Measurements from ENCODE around the gene KLHDC7B. TPM values are rescaled to one million over a fixed set of nuclear protein-coding genes. Genes with fewer than 3 reads are reported as not detected.
A peak's percentile ranks its signal among the peaks of the same experiment; 100 is the strongest.
"Not testable (repeated sequence)": the region's sequence is repeated elsewhere in the genome, so short reads cannot be mapped to it uniquely, and the experiment has no call there.

The KLHDC7B gene
- total RNA-seq, 2 donors from 2014 or later, result 0.17 TPM; not detected in 1

DNA sequence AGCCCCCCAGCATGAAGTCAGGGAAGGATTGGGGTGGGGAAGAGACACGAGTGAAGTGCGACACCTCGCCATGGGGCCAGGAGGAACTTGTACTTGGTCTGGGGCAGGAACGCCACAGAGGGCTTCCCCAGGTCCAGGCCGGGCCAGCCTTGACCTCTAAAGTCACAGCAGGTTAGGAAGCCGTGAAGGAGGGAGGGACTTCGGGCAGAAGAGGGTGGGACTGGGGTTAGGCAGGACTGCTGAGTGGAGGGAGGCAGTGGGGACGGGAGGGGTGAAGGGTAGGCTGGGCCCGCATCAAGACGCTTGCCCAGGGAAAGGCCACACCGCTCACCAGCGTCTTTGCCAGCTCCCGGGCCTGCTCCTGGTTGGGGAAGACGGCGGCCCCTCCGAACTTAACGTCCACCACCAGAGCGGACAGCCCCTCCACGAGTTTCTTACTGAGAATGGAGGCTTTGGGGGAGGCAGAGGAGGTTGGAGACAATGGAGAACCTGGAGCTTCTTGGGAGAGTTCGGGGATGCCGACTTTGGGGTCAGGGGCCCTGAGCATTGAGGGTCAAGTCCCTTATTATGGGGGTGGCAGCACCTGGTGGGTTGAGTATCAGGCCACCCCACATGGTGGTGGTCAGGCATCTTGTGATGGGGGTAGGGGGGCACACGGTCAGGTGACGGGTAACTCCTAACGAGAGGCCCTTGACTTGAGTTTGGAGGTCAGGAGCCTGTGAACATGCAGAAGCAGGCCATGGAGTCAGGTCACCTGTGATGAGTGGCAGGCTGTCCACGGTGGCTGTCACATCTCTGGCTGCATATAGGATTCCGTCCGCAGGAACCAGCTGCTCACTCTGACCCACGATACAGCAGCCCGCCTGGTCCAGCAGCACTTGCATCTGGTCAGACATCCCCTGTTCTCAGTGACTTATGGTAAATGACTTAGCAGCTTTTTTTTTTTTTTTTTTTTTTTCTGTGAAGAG, 18.6 kb upstream of the KLHDC7B start:
- DNase-seq, result peak; percentile 61 to 79
- no peak for ATAC-seq
- intact Hi-C loops (cut with DNase I, micrococcal nuclease), result no loop called here

DNA sequence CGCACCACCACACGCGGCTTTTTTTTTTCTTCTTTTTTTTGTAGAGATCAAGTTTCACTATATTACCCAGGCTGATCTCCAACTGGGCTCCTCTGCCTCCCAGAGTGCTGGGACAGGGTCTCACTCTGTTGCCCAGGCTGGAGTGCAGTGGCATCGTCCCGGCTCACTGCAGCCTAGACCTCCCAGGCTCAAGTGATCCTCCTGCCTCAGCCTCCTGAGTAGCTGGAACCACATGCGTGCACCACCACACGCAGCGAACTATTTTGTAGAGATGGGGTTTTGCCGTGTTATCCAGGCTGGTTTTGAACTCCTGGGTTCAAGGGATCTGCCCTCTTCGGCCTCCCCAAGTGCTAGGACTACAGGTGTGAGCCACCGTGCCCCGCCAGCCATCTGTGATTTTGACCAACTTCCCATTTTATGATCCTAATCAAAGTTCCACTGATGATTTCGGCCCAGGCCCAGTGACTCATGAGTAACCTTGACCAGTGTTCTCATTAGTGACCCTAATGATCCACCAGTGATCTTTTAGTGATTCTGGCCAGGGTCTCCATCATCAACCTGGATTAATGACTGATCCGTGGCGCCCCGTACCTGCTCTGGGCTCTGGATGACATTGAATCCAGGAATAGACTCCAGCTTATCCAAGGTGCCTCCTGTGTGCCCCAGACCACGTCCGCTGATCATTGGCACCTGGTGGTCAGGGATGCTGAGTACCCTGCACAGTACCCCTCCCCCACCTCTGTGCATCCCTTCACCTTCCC, 17.6 kb upstream of the KLHDC7B start:
- no peak for ATAC-seq
- intact Hi-C loops (cut with DNase I, micrococcal nuclease), result no loop called here
- no peak for DNase-seq

DNA sequence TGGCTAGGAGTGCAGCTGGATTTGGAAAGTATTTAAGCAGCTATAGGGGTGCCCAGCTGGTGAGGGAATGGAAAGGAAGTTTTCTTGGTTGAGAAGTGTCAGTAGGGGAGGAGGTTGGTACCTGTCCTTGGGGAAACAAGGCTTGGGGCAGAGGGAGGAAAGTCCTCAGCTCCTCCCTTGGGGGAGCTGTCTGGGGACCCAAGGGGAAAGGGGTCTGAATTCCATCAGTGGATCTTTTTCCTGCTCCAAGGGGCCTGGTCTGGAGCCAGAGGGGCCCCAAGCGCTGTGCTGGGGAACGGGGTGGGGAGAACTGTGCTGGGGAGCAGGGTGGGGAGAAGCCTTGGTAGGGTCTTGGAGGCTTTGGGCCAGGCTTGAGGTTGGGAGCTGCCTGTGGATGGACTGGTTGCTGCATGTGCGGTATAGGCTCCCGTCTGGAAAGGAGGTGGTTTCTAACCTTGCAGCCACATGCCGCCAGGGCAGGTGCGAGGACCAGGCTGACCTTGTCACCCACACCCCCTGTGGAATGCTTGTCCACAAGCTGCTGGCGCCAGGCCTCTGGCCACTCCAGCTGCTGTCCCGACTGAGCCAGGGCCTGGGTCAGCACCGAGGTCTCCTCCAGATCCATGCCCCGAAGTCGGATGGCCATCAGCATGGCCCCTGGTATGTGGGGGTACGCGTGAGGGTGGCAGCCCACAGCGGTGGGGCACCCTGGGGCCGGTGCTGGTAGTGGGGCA, 16.9 kb upstream of the KLHDC7B start:
- ATAC-seq (no peak), DNase-seq (no peak)
- intact Hi-C loops (cut with DNase I, micrococcal nuclease), result no loop called here

DNA sequence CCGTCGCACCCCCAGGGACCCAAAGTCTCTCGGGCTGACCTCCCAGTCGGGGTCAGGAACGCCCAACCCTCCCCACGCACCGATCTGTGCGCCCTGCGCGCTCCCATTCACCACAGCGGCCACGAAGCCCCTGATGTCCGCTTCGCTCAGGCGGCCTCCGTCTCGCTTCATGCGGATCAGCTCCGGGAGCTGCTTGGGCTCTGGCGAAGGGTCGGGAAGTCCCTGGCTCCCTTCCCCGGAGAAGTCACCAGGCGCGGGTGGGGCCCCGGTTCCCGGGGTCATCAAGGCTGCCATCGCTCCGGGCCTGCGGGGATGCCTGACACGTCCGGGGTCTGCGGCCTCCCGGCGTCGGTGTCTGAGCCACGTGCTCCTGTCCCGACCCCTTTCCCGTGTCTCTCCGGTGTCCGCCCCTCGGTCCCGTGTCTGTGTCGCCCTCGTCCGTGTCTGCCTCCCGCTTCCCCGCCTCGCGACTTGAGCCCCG, 16.2 kb upstream of the KLHDC7B start:
- intact Hi-C loops (cut with DNase I, micrococcal nuclease), result no loop called here

DNA sequence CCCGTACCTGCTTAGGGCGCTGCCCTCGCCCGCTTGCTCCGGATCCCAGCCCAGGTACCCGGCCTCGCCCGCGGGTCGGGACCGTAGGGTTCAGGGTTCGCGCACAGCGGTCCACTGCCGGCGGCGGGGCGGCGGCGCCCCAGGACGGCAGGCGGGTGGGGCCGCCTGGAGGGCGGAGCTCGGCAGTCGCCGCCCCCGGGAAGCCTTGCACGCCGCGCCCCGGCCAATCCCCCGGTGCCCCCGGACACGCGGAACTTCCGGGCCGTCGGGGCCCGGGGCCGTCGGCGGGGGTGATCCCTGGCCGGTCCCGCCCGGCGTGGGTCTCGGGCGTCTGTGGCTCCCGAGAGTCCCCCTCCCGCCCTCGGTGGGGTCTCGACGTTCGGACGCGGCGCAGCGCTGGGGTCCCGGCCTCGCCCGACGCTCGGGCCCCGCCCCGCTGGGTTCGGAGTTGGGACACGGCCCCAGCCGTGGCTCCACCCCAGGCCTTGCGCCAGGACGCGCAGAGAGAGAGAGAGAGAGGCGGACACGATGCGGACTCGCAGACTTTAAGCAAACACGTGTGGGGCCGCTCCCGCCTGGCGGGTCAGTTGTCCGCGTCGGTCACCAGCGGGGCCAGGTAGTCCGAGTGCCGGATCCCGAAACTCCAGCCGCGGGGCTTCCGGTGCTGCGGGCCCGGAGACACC, 15.7 kb upstream of the KLHDC7B start, which contains the start of gene TYMP:
TSS of gene TYMP (minus strand) at position 116 of the 683 bp plus-strand sequence. CDS start 303 bp downstream, outside the sequence.
- DNase-seq, result peak; percentile 87 to 88
- intact Hi-C loops (cut with DNase I, micrococcal nuclease), result no loop called here
- ATAC-seq, result peak; percentile 55

More for the DNA sequence above, 16.2 kb upstream of the KLHDC7B start:
- ATAC-seq, result no peak
- DNase-seq, result peak in 1 of 2 donors; percentile 49

GRCh38 chr22:50530580-50530876, 15.2 kb upstream of the KLHDC7B start:
- peak; percentile 2 for ATAC-seq
- no peak for DNase-seq
- intact Hi-C loops (cut with DNase I, micrococcal nuclease), result no loop called here

- DNase-seq (peak; percentile 92 to 94), ATAC-seq (peak; percentile 59)
- intact Hi-C loops (cut with DNase I, micrococcal nuclease), result no loop called here
Observed at GRCh38 chr22:50530877-50531545, 14.7 kb upstream of the KLHDC7B start.

- intact Hi-C loops (cut with DNase I, micrococcal nuclease), result no loop called here
- peak; percentile 44 for ATAC-seq
- DNase-seq, result peak; percentile 64 to 78
Observed at GRCh38 chr22:50531546-50531961, 14.1 kb upstream of the KLHDC7B start.

GRCh38 chr22:50531962-50532674, 13.6 kb upstream of the KLHDC7B start:
- peak; percentile 79 to 86 for DNase-seq
- peak; percentile 42 for ATAC-seq
- intact Hi-C loops (cut with DNase I, micrococcal nuclease), result no loop called here

DNA sequence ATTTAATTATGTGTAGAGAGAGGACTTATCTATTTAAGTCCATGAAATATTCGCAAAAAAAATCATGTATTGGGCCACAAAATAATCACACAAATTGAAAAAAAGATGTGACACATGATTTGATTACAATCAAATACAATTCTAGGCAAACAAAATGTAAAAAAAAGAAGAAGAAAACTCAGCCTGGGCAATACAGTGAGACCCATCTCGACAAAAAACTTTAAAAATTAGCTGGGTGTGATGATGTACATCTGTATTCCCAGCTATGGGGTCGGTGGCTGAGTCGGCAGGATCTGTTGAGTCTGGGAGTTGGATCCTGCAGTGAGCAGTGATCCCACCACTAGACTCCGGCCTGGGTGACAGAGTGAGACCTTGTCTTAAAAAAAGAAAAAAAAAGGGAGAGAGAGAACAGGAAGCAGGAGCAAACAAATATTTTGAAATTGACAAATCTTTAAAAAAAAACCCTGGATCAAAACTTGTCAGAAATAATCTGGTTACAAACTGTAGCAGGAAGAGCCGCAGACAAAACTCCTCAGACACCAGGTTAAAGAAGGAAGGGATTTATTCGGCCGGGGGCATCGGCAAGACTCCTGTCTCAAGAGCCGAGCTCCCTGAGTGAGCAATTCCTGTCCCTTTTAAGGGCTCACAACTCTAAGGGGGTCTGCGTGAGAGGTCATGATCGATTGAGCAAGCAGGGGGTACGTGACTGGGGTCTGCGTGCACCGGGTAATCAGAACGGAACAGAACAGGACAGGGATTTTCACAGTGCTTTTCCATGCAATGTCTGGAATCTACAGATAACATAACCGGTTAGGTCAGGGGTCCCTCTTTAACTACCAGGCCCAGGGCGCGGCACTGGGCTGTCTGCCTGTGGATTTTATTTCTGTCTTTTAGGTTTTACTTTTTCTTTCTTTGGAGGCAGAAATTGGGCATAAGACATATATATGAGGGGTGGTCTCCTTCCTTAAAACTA, 12.6 kb upstream of the KLHDC7B start:
- DNase-seq, result no peak
- intact Hi-C loops (cut with DNase I, micrococcal nuclease), result no loop called here
- ATAC-seq, result no peak

- ATAC-seq; DNase-seq; intact Hi-C loops (cut with DNase I, micrococcal nuclease): not testable (repeated sequence)
Observed at GRCh38 chr22:50533856-50534711, 11.6 kb upstream of the KLHDC7B start.

GRCh38 chr22:50535113-50535512, 10.6 kb upstream of the KLHDC7B start:
- intact Hi-C loops (cut with DNase I, micrococcal nuclease), result no loop called here
- DNase-seq (no peak), ATAC-seq (no peak)

DNA sequence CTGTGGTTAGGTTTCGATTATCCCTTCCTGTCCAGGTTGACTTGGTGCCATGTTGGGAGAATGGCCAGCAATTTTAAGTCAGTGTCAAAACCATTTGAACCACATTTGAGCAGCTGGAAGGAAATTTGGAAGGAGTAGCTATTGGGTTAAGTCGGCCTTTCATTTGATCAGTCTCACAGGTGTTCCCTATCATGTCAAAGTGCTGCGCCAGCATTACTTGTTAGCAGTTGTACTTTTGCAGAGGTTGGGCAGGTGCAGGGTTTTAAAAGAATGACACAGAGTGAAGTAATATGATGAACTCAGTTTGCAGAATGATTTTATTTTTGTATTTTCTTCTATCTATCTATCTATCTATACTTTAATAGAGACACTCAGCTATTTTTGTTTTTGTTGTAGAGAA, 9.5 kb upstream of the KLHDC7B start:
- intact Hi-C loops (cut with DNase I, micrococcal nuclease), result no loop called here
- no peak for ATAC-seq

GRCh38 chr22:50537765-50538164, 7.9 kb upstream of the KLHDC7B start:
- intact Hi-C loops (cut with DNase I, micrococcal nuclease), result no loop called here
- DNase-seq, result no peak

More for the DNA sequence above, 9.5 kb upstream of the KLHDC7B start:
- DNase-seq, result no peak

DNA sequence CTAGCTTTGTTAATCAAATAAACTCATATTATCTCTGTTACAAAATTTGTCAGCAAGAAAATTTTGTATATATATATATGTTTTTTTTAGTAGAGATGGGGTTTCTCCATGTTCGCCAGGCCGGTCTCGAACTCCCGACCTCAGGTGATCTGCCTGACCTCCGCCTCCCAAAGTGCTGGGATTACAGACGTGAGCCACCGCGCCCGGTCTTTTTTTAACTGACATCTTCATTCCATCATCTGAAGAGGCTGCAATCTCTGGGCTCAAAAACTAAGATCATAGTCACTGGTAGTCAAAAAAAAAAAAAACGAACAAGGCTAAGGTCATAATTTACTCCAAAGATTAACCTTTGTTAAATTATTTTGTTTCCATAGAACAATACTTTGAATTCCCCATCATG, 5.3 kb upstream of the KLHDC7B start:
- ATAC-seq (no peak), DNase-seq (no peak)
- intact Hi-C loops (cut with DNase I, micrococcal nuclease), result no loop called here

More at GRCh38 chr22:50537765-50538164, 7.9 kb upstream of the KLHDC7B start:
- no peak for ATAC-seq
